HG02571 (cell line): ENCODE data around the gene C5AR1.
"Not testable (repeated sequence)": the region's sequence is repeated elsewhere in the genome, so short reads cannot be mapped to it uniquely, and the experiment has no call there.

ENCODE experiments used
- ATAC-seq: cut with Tn5 transposase; IDR thresholded peaks from one replicate; pipeline ENCODE4 v1.9.1; 2021; ENCODE audit warnings: mild to moderate bottlenecking, moderate library complexity; ENCODE audit not compliant: unreplicated experiment

The C5AR1 gene

DNA sequence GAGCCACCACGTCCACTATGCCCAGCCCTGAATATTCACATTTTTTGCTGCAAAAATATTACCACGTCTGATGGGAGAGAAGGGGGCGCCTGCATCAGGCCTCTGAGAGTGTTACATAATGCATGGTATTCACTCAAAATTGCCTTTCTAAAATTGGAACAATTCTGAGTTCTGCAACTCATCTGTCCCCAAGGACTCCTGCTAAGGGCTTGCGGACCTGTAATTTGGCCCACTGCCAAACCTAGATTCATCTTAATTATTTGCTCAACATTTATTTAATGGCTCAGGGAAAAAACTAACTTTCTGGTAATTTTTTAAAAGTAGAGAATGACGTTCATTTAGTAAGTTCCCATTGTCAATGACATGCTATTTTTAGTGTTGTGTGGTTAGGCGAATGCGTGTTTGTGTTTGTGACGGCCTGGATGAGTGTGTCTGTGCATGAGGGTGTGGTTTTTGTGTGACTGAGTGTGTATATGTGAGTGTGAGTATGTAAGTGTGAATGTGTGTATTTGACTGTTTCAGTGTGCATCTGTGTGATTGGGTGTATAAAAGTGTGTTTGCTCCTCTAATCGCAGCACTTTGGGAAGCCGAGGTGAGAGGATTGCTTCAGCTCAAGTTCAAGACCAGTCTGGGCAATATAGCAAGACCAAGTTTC is 26.1 kb upstream of the C5AR1 start:
- no peak for ATAC-seq

DNA sequence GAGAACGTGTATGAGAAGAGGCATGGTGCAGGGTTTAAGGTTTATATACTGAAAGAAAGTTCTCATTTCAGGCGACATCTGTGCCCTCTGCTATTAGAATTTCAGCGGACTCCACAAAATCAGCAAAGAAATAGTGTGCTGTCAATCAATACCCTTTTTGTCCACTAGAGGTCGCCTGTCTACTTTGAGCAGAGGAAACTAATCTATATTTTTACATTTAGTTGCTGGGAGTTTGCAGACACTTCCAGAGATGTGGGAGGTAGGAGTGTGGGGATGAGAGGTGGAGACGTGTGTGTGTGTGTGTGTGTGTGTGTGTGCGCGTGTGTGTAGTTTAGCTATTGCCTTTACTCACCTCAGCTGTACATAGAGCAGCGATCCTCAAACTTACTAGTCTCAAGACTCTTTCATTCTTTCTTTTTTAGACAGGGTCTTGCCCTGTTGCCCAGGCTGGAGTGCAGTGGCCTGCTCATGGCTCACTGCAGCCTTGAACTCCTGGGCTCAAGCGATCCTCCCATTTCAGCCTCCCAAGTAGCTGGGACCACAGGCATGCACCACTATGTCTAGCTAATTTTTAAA is 25.2 kb upstream of the C5AR1 start:
- ATAC-seq: no peak

GRCh38 chr19:47296036-47296435 is 13.6 kb upstream of the C5AR1 start:
- ATAC-seq: no peak

- not testable (repeated sequence) for ATAC-seq
Observed at GRCh38 chr19:47300867-47301266, 8.8 kb upstream of the C5AR1 start.

- ATAC-seq: no peak
Observed at GRCh38 chr19:47302249-47302648, 7.4 kb upstream of the C5AR1 start.

GRCh38 chr19:47303966-47304365 is 5.7 kb upstream of the C5AR1 start:
- ATAC-seq: no peak

DNA sequence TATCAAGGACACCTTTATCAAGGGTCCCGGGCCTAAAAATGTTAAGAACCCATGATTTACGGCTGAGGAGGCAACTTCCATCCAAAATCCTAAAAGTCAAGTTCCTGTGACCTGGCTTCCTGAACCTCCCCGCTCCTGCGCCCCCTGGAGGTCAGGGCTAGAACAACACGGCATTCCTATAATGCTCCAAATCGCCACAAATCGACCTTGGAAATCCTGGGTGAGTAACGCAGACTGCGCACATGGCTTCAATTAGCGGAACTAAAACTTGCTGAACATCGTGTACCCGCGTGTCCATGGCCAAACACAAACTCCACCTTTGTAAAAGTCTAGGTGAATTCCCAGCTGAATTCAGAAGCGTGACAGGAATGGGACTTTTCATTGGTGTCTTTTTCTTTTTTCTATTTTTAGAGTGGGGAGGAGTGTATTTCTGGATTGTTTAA is 4.3 kb upstream of the C5AR1 start:
- no peak for ATAC-seq

GRCh38 chr19:47306303-47306702 is 3.4 kb upstream of the C5AR1 start:
- ATAC-seq: no peak

GRCh38 chr19:47309038-47309437 is 623 bp upstream of the C5AR1 start:
- ATAC-seq: no peak

DNA sequence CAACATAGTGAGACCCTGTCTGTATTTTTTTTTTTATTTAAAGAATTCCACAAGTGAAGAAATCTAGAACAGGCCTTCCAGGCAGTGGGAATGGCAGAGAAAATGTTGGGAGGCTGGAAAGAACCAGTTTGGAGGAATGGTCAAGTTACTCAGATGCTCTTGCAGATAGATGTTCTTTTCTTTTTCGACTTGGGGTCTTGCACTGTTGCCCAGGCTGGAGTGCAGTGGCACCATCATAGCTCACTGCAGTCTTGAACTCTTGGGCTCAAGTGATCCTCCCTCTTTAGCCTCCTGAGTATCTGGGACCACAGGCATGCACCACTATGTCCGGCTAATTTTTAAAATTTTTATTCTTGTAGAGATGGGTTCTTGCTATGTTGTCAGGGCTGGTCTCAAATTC is 662 bp downstream of the C5AR1 start:
- ATAC-seq: no peak

DNA sequence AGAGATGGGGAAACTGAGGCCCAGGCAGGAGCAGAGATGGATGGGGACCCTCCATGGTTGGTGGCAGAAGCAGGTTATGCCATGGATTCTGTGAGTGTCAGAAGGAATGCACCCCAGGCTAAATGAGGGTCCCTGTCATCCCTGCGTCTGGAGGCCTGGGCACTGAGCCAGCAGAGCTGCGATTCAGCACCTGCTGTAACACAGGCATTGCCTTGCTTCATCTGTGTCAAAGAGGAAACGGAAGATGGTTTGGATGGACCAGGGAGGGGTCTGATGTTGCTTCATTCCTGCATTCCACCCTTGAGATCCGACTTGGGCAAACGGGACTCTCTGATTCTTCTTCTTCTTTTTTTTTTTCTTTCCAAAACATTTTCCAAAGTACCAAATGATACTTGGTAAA is 1.2 kb downstream of the C5AR1 start:
- no peak for ATAC-seq

GRCh38 chr19:47312366-47313006 is 2.8 kb downstream of the C5AR1 start:
- no peak for ATAC-seq

DNA sequence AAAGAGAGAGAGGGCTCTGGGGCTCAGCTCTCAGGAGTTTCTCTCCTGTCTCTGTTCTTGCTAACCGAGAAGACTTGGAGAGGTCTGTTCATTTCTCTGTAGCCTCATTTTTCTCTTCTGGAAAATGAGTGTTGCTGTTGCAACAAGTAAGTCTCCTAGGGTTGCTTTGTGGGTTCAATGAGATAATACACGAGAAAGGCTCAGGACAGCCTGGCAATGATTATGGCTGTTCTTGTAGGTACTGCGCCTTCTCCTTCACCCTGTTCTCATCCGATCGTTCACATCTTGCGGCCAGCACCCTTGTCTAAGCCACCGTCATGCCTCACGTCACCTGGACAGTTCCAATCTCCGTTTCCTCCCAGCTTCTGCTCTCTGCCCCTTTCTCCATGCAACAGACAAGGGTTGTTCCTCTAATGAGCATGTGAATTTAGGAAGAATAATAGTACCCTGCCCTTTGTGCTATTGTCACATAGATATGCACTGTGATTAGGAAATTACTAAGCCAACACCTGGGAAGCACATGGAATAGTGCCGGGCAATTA is 4.2 kb downstream of the C5AR1 start:
- no peak for ATAC-seq

DNA sequence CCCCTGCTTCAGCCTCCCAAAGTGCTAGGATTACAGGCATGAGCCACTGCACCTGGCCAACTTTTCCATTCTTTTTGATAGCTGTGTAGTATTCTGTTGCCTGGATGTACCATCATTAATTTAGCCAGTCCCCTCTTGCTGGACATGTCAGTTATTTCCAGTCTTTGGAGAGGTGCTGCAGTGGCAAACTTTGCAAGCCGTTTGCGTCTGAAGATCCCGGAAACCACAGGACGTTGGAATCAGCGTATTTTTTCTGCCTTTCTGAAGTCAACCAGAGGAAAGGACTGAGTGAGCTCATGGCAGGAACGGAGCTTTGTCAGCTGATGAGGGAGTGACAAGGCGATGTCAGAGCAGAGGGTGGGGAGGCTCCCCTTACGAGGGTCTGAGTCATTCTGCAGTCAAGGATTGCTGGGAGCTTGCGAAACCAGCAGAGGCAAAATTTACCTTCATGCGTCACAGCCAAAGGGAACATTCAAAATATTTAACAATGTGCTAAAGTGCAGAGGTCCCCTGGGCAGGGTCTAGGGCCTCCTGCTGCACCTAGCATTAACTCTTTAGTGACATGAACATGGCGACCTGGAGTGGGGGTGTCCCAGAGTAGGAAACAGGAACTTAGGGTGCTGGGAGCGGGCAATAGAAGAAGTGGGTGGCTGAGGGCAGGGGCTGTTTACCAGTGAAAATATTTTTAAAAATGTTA is 5.6 kb downstream of the C5AR1 start:
- no peak for ATAC-seq

- no peak for ATAC-seq
Observed at GRCh38 chr19:47316513-47316912, 6.9 kb downstream of the C5AR1 start.

GRCh38 chr19:47319923-47320871 is 10.5 kb downstream of the C5AR1 start:
- no peak for ATAC-seq

DNA sequence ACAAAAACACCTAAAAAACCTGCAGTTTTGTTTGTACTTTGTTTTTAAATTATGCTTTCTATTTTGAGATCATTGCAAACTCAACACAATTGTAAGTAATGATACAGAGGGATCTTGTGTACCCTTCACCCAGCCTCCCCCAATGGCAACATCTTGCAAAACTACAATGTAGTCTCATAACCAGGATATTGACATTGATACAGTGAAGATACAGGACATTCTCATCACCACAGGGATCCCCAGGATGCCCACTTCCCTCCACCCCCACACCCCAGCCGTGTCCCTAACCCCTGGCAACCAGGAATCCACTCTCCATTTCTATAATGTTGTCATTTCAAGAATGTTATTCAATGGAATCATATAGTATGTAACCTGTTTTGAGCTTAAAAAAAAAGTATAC is 12.0 kb downstream of the C5AR1 start:
- no peak for ATAC-seq

- ATAC-seq: no peak
Observed at GRCh38 chr19:47322058-47322457, 12.4 kb downstream of the C5AR1 start.

DNA sequence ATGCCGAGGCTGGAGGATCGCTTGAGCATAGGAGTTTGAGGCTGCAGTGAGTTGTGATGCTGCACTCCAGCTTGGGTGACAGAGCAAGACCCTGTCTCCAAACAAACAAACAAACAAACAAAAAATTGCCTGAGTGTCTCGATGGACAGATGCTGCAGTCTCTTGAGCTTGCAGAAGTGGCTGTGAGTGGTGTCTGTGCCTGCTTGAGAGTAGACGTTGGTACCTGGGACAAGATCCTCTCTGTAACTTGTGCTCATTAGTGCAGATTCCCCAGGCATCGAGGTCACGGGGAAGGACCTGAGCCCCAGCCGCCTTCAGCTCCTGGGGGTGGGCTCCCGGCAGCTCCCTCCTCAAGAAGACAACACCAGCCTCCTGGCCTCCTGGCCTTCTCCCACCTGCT is 13.7 kb downstream of the C5AR1 start:
- no peak for ATAC-seq

GRCh38 chr19:47323872-47324271 is 14.2 kb downstream of the C5AR1 start:
- ATAC-seq: no peak
